Fibroblast of lung (primary cell): ENCODE data around the gene LPXN. TPM values are rescaled to one million over a fixed set of nuclear protein-coding genes. Genes with fewer than 3 reads are reported as not detected.

Source experiments
- DNase-seq, 2 donors: peaks; one replicate each; pipeline versions ENCODE4 v3.0.0 to v3.0.0-alpha.2; 2010; ENCODE audit warnings: low read depth in 2 of 2
- H2AFZ ChIP-seq: 2 replicates; pipeline ENCODE4 v1.5.1; 2012; ENCODE audit warnings: low read length, control low read depth, inconsistent platforms
- H3K27ac ChIP-seq: 2 replicates; pipeline ENCODE4 v1.5.1; 2011; ENCODE audit warnings: low read length, control low read depth; ENCODE audit not compliant: insufficient read depth
- H3K27me3 ChIP-seq: 2 replicates; pipeline ENCODE4 v1.5.1; 2011; ENCODE audit warnings: mild to moderate bottlenecking, low read length; ENCODE audit not compliant: control insufficient read depth, insufficient read depth
- H3K36me3 ChIP-seq: 2 replicates; pipeline ENCODE4 v1.5.1; 2011; ENCODE audit warnings: low read length; ENCODE audit not compliant: control insufficient read depth, insufficient read depth
- H3K4me1 ChIP-seq: 2 replicates; pipeline ENCODE4 v1.5.1; 2011; ENCODE audit warnings: low read length; ENCODE audit not compliant: control insufficient read depth, insufficient read depth; ENCODE audit errors: extremely low read depth
- H3K4me2 ChIP-seq: 2 replicates; pipeline ENCODE4 v1.5.1; 2011; ENCODE audit warnings: low read length, control low read depth; ENCODE audit not compliant: insufficient read depth; ENCODE audit errors: extremely low read depth
- H3K4me3 ChIP-seq, 4 experiments: fragments of 200-600 bp in 1 of 4; sonication (generic) in 1 of 4; replicated peaks in 1 of 4; 2 replicates each; pipeline ENCODE4 v1.5.1; 2011 to 2016; ENCODE audit warnings: low read length in 4 of 4, low read depth in 3 of 4, mild to moderate bottlenecking in 3 of 4, control low read depth in 2 of 4, inconsistent platforms in 1 of 4, mixed read lengths in 1 of 4; ENCODE audit not compliant: insufficient read depth in 1 of 4; ENCODE audit errors: control extremely low read depth in 1 of 4
- H3K79me2 ChIP-seq: 2 replicates; pipeline ENCODE4 v1.5.1; 2012; ENCODE audit warnings: mild to moderate bottlenecking, low read length, inconsistent platforms; ENCODE audit not compliant: control insufficient read depth, insufficient read depth
- H3K9ac ChIP-seq: 2 replicates; pipeline ENCODE4 v1.5.1; 2011; ENCODE audit warnings: mild to moderate bottlenecking, low read length, control low read depth; ENCODE audit not compliant: insufficient read depth
- H3K9me3 ChIP-seq: 2 replicates; pipeline ENCODE4 v1.5.1; 2012; ENCODE audit warnings: low read depth, low read length; ENCODE audit not compliant: control insufficient read depth, insufficient read depth
- H4K20me1 ChIP-seq: 2 replicates; pipeline ENCODE4 v1.5.1; 2011; ENCODE audit warnings: low read length; ENCODE audit not compliant: control insufficient read depth, insufficient read depth; ENCODE audit errors: extremely low read depth
- EZH2 ChIP-seq: IDR thresholded peaks from 2 replicates; pipeline ENCODE4 v1.5.1; 2012; ENCODE audit warnings: low read length, control low read depth, mild to moderate bottlenecking; ENCODE audit errors: missing control alignments
- polyA plus RNA-seq, 2 donors: library from polyadenylated mRNA; depleted of rRNA in 1 of 2; stranded (reverse) in 1 of 2; unstranded in 1 of 2; fragments of >200 nt; gene quantifications; 2 replicates each; pipeline ENCODE4 v1.2.1, GENCODE V29; 2011 to 2012; ENCODE audit warnings: missing spikeins in 1 of 2
- total RNA-seq: library from RNA; depleted of rRNA; stranded (reverse); fragments of >200 nt; gene quantifications from 2 replicates; pipeline ENCODE4 v1.2.1, GENCODE V29; 2014
- TF ChIP-seq, protein P1 (sequence below), 2 donors: IDR thresholded peaks in 1 of 2; conservative IDR thresholded peaks in 1 of 2; 1 replicate in 1 of 2; 2 replicates in 1 of 2; pipeline ENCODE4 v1.5.1; 2011 to 2012; ENCODE audit warnings: low read length in 2 of 2, control low read depth in 1 of 2, inconsistent platforms in 1 of 2, low read depth in 1 of 2, mild to moderate bottlenecking in 1 of 2

LPXN gene
- total and polyA plus RNA-seq, 2 donors (not counting 1 experiment from before 2014, with no cell fraction given), result 8.6 to 9.2 TPM

DNA sequence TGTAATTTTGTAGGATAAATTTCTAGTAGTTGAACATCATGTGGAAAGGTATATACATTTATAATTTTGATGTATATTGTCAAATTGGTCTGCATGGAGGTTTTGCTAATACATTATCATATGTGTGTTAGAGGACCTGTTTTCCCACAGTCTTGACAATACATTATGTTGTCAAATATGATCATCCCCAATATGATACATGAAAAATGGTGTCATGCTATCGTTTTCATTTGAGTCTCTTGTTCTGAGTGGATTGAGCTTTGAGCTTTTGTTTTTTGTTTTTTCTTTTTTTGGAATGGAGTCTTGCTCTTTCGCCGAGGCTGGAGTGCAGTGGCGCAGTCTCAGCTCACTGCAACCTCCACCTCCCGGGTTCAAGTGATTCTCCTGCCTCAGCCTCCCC, 32.7 kb upstream of the LPXN start:
- Histone ChIP-seq H3K27ac (no peak overlapping the region), H4K20me1 (no peaks in the 10 kb centered on the region), H3K9ac (no peak overlapping the region)

DNA sequence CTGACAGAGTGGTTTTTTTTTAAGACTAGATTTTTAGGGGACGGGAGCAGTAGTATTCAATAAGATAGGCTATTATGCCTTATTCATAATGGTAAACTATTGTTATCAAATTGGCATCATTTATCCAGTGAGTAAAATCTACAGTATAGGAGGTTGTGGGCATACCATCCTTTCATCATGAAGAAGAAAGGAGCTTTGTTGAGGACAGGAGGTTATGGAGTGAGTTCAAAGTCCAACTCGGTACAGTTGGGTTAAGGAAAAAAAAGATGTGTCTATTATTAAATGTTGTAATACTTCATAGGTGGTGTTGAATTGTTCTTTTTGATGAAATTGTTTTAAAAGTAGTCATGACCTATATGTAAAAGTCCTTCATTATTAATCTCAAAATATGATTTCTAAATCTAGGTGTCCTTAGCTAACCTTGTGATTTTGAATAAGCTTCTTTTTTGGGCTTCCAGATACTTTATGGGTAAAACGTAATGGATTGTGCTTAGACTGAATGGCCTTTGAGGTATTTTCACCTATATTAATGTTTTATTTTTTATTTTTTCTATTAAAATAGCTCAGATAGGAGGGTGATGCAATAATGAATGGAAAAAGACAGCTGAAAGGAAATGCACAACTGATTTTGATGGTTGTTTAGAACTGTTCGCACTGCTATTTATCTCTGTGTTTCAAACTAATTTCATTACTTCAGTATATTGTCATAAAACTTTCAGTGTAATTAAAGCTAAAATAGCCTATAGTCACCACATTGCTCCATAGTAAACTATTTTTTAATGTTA, 31.5 kb upstream of the LPXN start:
- Histone ChIP-seq H3K9me3 (no peaks in the 10 kb centered on the region), H3K79me2 (peaks cover 80% of the 10 kb centered on the region), H3K27me3 (no peaks in the 10 kb centered on the region), H3K9ac (no peak overlapping the region), H3K4me1 (no peaks in the 10 kb centered on the region), H4K20me1 (no peaks in the 10 kb centered on the region), H2AFZ (no peak overlapping the region), H3K27ac (no peak overlapping the region), H3K4me3 (no peak overlapping the region), H3K36me3 (peaks cover 9% of the 10 kb centered on the region), H3K4me2 (no peak overlapping the region)
- no peak for DNase-seq
- TF ChIP-seq, protein P1, sequence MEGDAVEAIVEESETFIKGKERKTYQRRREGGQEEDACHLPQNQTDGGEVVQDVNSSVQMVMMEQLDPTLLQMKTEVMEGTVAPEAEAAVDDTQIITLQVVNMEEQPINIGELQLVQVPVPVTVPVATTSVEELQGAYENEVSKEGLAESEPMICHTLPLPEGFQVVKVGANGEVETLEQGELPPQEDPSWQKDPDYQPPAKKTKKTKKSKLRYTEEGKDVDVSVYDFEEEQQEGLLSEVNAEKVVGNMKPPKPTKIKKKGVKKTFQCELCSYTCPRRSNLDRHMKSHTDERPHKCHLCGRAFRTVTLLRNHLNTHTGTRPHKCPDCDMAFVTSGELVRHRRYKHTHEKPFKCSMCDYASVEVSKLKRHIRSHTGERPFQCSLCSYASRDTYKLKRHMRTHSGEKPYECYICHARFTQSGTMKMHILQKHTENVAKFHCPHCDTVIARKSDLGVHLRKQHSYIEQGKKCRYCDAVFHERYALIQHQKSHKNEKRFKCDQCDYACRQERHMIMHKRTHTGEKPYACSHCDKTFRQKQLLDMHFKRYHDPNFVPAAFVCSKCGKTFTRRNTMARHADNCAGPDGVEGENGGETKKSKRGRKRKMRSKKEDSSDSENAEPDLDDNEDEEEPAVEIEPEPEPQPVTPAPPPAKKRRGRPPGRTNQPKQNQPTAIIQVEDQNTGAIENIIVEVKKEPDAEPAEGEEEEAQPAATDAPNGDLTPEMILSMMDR (conservative IDR thresholded peaks at IDR 0.05 in 1 of 2, IDR thresholded peaks at IDR 0.05 in 1 of 2; ENCODE audit: low read depth in 1 of 2, low read length in 2 of 2), result no peak
- TF ChIP-seq EZH2, result no peak

More for the DNA sequence above, 32.7 kb upstream of the LPXN start:
- H3K79me2 ChIP-seq, result peaks cover 68% of the 10 kb centered on the region
- DNase-seq, result no peak
- H3K9me3 ChIP-seq, result no peaks in the 10 kb centered on the region
- peaks cover 16% of the 10 kb centered on the region for H3K36me3 ChIP-seq
- TF ChIP-seq, protein P1 (conservative IDR thresholded peaks at IDR 0.05 in 1 of 2, IDR thresholded peaks at IDR 0.05 in 1 of 2; ENCODE audit: low read depth in 1 of 2, low read length in 2 of 2), result no peak
- no peak overlapping the region for H2AFZ ChIP-seq
- H3K4me2 ChIP-seq, result no peak overlapping the region
- H3K27me3 ChIP-seq, result no peaks in the 10 kb centered on the region
- H3K4me1 ChIP-seq, result no peaks in the 10 kb centered on the region
- no peak overlapping the region for H3K4me3 ChIP-seq

DNA sequence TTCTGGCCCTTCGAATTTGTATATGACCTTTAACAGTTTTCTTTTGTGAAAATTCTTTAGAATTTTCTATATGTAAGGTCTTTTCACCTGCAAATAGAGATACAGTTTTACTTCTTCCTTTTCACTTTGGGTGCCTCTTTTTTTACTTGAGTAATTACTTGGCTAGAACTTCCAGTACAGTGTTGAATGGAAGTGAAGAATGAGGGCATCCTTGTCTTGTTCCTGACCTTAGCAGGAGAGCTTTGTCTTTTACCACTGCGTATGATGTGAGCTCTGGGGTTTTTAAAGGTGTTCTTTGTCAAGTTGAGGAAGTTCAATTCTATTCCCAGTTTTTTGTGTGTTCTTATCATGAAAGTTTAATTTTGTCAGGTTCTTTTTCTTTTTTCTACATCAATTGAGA, 24.9 kb upstream of the LPXN start:
- Histone ChIP-seq H2AFZ (no peak overlapping the region), H3K9me3 (no peaks in the 10 kb centered on the region), H3K4me3 (no peak overlapping the region), H4K20me1 (no peaks in the 10 kb centered on the region), H3K79me2 (peaks cover 97% of the 10 kb centered on the region), H3K36me3 (no peaks in the 10 kb centered on the region), H3K27ac (no peak overlapping the region), H3K27me3 (no peaks in the 10 kb centered on the region), H3K4me2 (no peak overlapping the region), H3K9ac (no peak overlapping the region), H3K4me1 (peaks cover 3% of the 10 kb centered on the region)
- TF ChIP-seq, protein P1 (conservative IDR thresholded peaks at IDR 0.05 in 1 of 2, IDR thresholded peaks at IDR 0.05 in 1 of 2; ENCODE audit: low read depth in 1 of 2, low read length in 2 of 2), result no peak
- no peak for TF ChIP-seq EZH2
- no peak for DNase-seq
